Loucy (cell line): ENCODE measurements around the gene ERCC6L2.

Source experiments
- H2AFZ ChIP-seq: fragments of 200-600 bp; sonication (generic); 2 replicates; pipeline ENCODE4 v1.6.0; 2016; ENCODE audit warnings: antibody characterized with exemption, mild to moderate bottlenecking, low read length, moderate library complexity
- H3F3A ChIP-seq: fragments of 200-600 bp; 2 replicates; pipeline ENCODE4 v1.6.0; 2016; ENCODE audit warnings: antibody characterized with exemption, low read depth, mild to moderate bottlenecking
- H3K27me3 ChIP-seq: fragments of 200-600 bp; sonication (generic); 2 replicates; pipeline ENCODE4 v1.6.1; 2014; ENCODE audit warnings: low read length, mild to moderate bottlenecking; ENCODE audit not compliant: insufficient read depth, poor library complexity, severe bottlenecking
- H3K36me3 ChIP-seq: fragments of 200-600 bp; sonication (generic); 2 replicates; pipeline ENCODE4 v1.6.1; 2016; ENCODE audit warnings: low read length; ENCODE audit not compliant: insufficient read depth
- H3K4me1 ChIP-seq: fragments of 200-600 bp; sonication (generic); 2 replicates; pipeline ENCODE4 v1.5.1; 2014; ENCODE audit warnings: low read length, mild to moderate bottlenecking; ENCODE audit not compliant: insufficient read depth, poor library complexity, severe bottlenecking
- H3K4me2 ChIP-seq: fragments of 200-600 bp; sonication (generic); 2 replicates; pipeline ENCODE4 v1.6.0; 2014; ENCODE audit warnings: antibody characterized with exemption, low read length, low read depth, mild to moderate bottlenecking; ENCODE audit not compliant: poor library complexity, severe bottlenecking
- H3K4me3 ChIP-seq: fragments of 200-600 bp; sonication (generic); 2 replicates; pipeline ENCODE4 v1.5.1; 2014; ENCODE audit warnings: low read length, mild to moderate bottlenecking, mixed read lengths; ENCODE audit not compliant: poor library complexity, severe bottlenecking
- H3K79me2 ChIP-seq: fragments of 200-600 bp; sonication (generic); 2 replicates; pipeline ENCODE4 v1.6.1; 2014; ENCODE audit warnings: low read length; ENCODE audit not compliant: insufficient read depth
- H3K9ac ChIP-seq: fragments of 200-600 bp; sonication (generic); 2 replicates; pipeline ENCODE4 v1.6.0; 2014; ENCODE audit warnings: mild to moderate bottlenecking, low read depth, low read length, moderate library complexity; ENCODE audit not compliant: poor library complexity, severe bottlenecking
- H3K9me2 ChIP-seq: fragments of 200-600 bp; sonication (generic); replicated peaks from 2 replicates; pipeline ENCODE4 v1.6.1; 2016; ENCODE audit warnings: low read depth, low read length, mixed read lengths
- H3K9me3 ChIP-seq: fragments of 200-600 bp; sonication (generic); 2 replicates; pipeline ENCODE4 v1.6.1; 2014; ENCODE audit warnings: mild to moderate bottlenecking, antibody characterized with exemption, low read length, low read depth; ENCODE audit not compliant: insufficient read depth
- H4K20me1 ChIP-seq: fragments of 200-600 bp; sonication (generic); 2 replicates; pipeline ENCODE4 v1.6.0; 2014; ENCODE audit warnings: antibody characterized with exemption, low read length, mild to moderate bottlenecking; ENCODE audit not compliant: insufficient read depth, poor library complexity, severe bottlenecking
- CTCF ChIP-seq: fragments of 200-600 bp; sonication (generic); conservative IDR thresholded peaks from 2 replicates; pipeline ENCODE4 v1.5.1; 2014; ENCODE audit warnings: mild to moderate bottlenecking, antibody characterized with exemption, low read length
- EZH2phosphoT487 ChIP-seq: fragments of 200-600 bp; IDR thresholded peaks from 2 replicates; pipeline ENCODE4 v1.6.1; 2018; ENCODE audit warnings: antibody characterized with exemption, mild to moderate bottlenecking, moderate library complexity, borderline replicate concordance

The ERCC6L2 gene

GRCh38 chr9:95831810-95832209, 43.7 kb upstream of the ERCC6L2 start:
- no peak for TF ChIP-seq CTCF
- TF ChIP-seq EZH2phosphoT487, result no peak
- H3K9ac ChIP-seq, result no peak overlapping the region
- H2AFZ ChIP-seq, result no peak overlapping the region

GRCh38 chr9:95833546-95834178, 41.8 kb upstream of the ERCC6L2 start:
- Histone ChIP-seq H3K9me3 (no peaks in the 10 kb centered on the region), H3F3A (no peaks in the 10 kb centered on the region), H3K4me1 (no peaks in the 10 kb centered on the region), H3K36me3 (no peaks in the 10 kb centered on the region), H3K4me3 (no peak overlapping the region), H2AFZ (no peak overlapping the region), H3K27me3 (no peaks in the 10 kb centered on the region), H3K4me2 (no peak overlapping the region), H3K9ac (no peak overlapping the region), H3K9me2 (no peaks in the 10 kb centered on the region), H4K20me1 (no peaks in the 10 kb centered on the region), H3K79me2 (no peaks in the 10 kb centered on the region)
- TF ChIP-seq EZH2phosphoT487 (no peak), CTCF (no peak)

More at GRCh38 chr9:95831810-95832209, 43.7 kb upstream of the ERCC6L2 start:
- Histone ChIP-seq H3K9me2 (no peaks in the 10 kb centered on the region), H3K9me3 (no peaks in the 10 kb centered on the region), H4K20me1 (no peaks in the 10 kb centered on the region), H3K4me2 (no peak overlapping the region), H3K36me3 (no peaks in the 10 kb centered on the region), H3K27me3 (no peaks in the 10 kb centered on the region), H3K4me1 (no peaks in the 10 kb centered on the region), H3K79me2 (no peaks in the 10 kb centered on the region), H3K4me3 (no peak overlapping the region), H3F3A (no peaks in the 10 kb centered on the region)

- H4K20me1 ChIP-seq, result no peaks in the 10 kb centered on the region
- no peaks in the 10 kb centered on the region for H3F3A ChIP-seq
- H3K4me3 ChIP-seq, result no peak overlapping the region
- H3K4me1 ChIP-seq, result no peaks in the 10 kb centered on the region
- H3K9ac ChIP-seq, result no peak overlapping the region
- H3K79me2 ChIP-seq, result no peaks in the 10 kb centered on the region
- H2AFZ ChIP-seq, result no peak overlapping the region
- no peaks in the 10 kb centered on the region for H3K9me3 ChIP-seq
- H3K9me2 ChIP-seq, result no peaks in the 10 kb centered on the region
- TF ChIP-seq EZH2phosphoT487 (no peak), CTCF (no peak)
- H3K4me2 ChIP-seq, result no peak overlapping the region
- no peaks in the 10 kb centered on the region for H3K27me3 ChIP-seq
- no peaks in the 10 kb centered on the region for H3K36me3 ChIP-seq
These were observed 41.1 kb upstream of the ERCC6L2 start for GRCh38 chr9:95834281-95834907.
